Endodermal cell (in vitro differentiated cells): Measurements from ENCODE around the gene ITGB1BP1. TPM values are rescaled to one million over a fixed set of nuclear protein-coding genes. Genes with fewer than 3 reads are reported as not detected.

Source experiments
- DNase-seq: peaks from one replicate; pipeline ENCODE4 v3.0.0-alpha.2; 2017
- H3K27ac ChIP-seq: 2 replicates; pipeline ENCODE4 v1.5.1; 2013; ENCODE audit warnings: mild to moderate bottlenecking, low read depth, low read length, moderate library complexity
- H3K27me3 ChIP-seq: 2 replicates; pipeline ENCODE4 v1.6.1; 2013; ENCODE audit warnings: mild to moderate bottlenecking, low read length, moderate library complexity; ENCODE audit not compliant: insufficient read depth, control insufficient read depth, poor library complexity, severe bottlenecking
- H3K36me3 ChIP-seq: 2 replicates; pipeline ENCODE4 v1.7.0; 2013; ENCODE audit warnings: mild to moderate bottlenecking, low read length, moderate library complexity; ENCODE audit not compliant: control insufficient read depth, insufficient read depth
- H3K4me1 ChIP-seq: one replicate; pipeline ENCODE4 v1.7.0; 2013; ENCODE audit warnings: low read length; ENCODE audit not compliant: control insufficient read depth, insufficient read depth
- H3K4me3 ChIP-seq: 2 replicates; pipeline ENCODE4 v1.5.1; 2013; ENCODE audit warnings: mild to moderate bottlenecking, low read length, moderate library complexity
- H3K9ac ChIP-seq: 2 replicates; pipeline ENCODE4 v1.6.1; 2013; ENCODE audit warnings: mild to moderate bottlenecking, low read length, moderate library complexity; ENCODE audit not compliant: poor library complexity, severe bottlenecking; ENCODE audit errors: extremely low read depth
- H3K9me3 ChIP-seq: 2 replicates; pipeline ENCODE4 v1.6.1; 2013; ENCODE audit warnings: mild to moderate bottlenecking, low read length, moderate library complexity; ENCODE audit not compliant: control insufficient read depth
- H3K27ac Mint-ChIP-seq: 2 replicates; pipeline ENCODE4 v1.8.0; 2020; ENCODE audit warnings: mixed read lengths
- H3K27me3 Mint-ChIP-seq: 2 replicates; pipeline ENCODE4 v1.8.0; 2021; ENCODE audit warnings: mild to moderate bottlenecking, mixed read lengths; ENCODE audit not compliant: insufficient read depth
- H3K36me3 Mint-ChIP-seq: 2 replicates; pipeline ENCODE4 v1.8.0; 2020; ENCODE audit warnings: low read depth, mixed read lengths
- H3K4me1 Mint-ChIP-seq: 2 replicates; pipeline ENCODE4 v1.8.0; 2020; ENCODE audit warnings: mixed read lengths
- H3K4me3 Mint-ChIP-seq: 2 replicates; pipeline ENCODE4 v1.8.0; 2020; ENCODE audit warnings: mild to moderate bottlenecking, moderate library complexity, mixed read lengths
- H3K9me3 Mint-ChIP-seq: 2 replicates; pipeline ENCODE4 v1.8.0; 2020; ENCODE audit warnings: mild to moderate bottlenecking, mixed read lengths
- WGBS, 2 experiments: methylation state at CpG; one replicate each; pipeline versions ENCODE4 v1.1.5 to v1.1.7; 2013; ENCODE audit warnings: missing lambda C conversion rate in 2 of 2, mixed read lengths in 1 of 2; ENCODE audit not compliant: insufficient coverage in 1 of 2, insufficient read length in 1 of 2; 5-methylcytosine and 5-hydroxymethylcytosine counted together
- total RNA-seq, 2 donors: library from RNA; stranded (reverse); fragmentation: NEBNext Ultra II Directional in 1 of 2; extraction: Animal tissue kit (Norgen Biotek cat#: 25700) in 1 of 2; gene quantifications; 2 replicates in 1 of 2; 3 replicates in 1 of 2; pipeline ENCODE4 v1.2.1, GENCODE V29; 2021
- TF ChIP-seq, protein P1 (sequence below): fragments of 200-600 bp; sonication (generic); conservative IDR thresholded peaks from 2 replicates; pipeline ENCODE4 v1.5.0; 2021; ENCODE audit warnings: antibody characterized with exemption, mild to moderate bottlenecking

ITGB1BP1 gene
- total RNA-seq, 2 donors from 2014 or later: 34.9 to 58.9 TPM

DNA sequence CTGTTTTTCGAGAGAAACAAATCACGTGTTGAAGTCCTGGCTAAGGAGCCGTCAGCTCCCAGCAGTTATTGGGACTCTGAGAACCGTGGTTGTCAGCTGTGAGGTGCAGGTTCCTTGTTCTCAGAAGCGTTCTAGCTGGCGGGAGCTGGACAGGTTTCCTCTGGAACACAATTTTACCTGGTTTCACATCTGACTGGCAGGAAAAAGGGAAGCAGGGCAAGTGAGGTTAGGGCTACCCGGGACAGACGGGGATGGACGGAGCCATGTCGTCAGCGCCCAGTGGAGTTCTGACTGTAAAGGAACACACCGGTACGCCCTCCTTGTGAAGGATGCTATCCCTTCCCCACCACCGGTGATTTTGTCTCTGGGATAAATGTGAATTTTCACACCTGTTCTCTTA is 26.1 kb downstream of the ITGB1BP1 start:
- peak; percentile 32 for DNase-seq
- H3K36me3 ChIP-seq: no peaks in the 10 kb centered on the region
- TF ChIP-seq, protein P1, sequence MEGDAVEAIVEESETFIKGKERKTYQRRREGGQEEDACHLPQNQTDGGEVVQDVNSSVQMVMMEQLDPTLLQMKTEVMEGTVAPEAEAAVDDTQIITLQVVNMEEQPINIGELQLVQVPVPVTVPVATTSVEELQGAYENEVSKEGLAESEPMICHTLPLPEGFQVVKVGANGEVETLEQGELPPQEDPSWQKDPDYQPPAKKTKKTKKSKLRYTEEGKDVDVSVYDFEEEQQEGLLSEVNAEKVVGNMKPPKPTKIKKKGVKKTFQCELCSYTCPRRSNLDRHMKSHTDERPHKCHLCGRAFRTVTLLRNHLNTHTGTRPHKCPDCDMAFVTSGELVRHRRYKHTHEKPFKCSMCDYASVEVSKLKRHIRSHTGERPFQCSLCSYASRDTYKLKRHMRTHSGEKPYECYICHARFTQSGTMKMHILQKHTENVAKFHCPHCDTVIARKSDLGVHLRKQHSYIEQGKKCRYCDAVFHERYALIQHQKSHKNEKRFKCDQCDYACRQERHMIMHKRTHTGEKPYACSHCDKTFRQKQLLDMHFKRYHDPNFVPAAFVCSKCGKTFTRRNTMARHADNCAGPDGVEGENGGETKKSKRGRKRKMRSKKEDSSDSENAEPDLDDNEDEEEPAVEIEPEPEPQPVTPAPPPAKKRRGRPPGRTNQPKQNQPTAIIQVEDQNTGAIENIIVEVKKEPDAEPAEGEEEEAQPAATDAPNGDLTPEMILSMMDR: no peak
- no peaks in the 10 kb centered on the region for H3K9me3 ChIP-seq
- Mint-ChIP-seq H3K27me3 (no peaks in the 10 kb centered on the region), H3K4me3 (no peak overlapping the region), H3K9me3 (no peaks in the 10 kb centered on the region), H3K27ac (no peak overlapping the region), H3K4me1 (peaks cover 13% of the 10 kb centered on the region), H3K36me3 (no peaks in the 10 kb centered on the region)
- 95% methylated on average over 13 to 14 of the region's 14 CpGs for WGBS, 2 experiments
- peaks cover 5% of the 10 kb centered on the region for H3K4me1 ChIP-seq
- no peak overlapping the region for H3K9ac ChIP-seq
- no peaks in the 10 kb centered on the region for H3K27me3 ChIP-seq
- no peak overlapping the region for H3K4me3 ChIP-seq
- no peak overlapping the region for H3K27ac ChIP-seq

DNA sequence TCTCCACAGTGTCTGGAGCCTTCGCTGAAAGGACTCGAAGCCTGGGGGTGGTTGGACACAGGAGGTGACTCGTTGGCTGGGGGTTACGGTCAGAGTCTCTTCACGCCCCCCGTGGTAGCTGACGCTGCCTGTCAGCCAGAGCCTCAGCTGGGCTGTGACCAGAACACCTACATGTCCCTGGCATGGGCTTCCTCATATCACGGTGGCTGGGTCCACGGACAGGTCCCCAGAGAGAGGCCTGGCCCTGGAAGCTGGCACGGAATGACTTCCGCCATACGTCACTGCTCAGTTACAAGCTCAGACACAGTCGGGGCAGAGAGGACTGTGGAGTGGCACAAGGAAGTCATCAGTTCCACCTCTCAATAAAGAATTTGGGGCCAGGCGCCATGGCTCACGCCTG is 28.5 kb downstream of the ITGB1BP1 start:
- TF ChIP-seq, protein P1: no peak
- H3K27me3 Mint-ChIP-seq: no peaks in the 10 kb centered on the region
- no peaks in the 10 kb centered on the region for H3K9me3 ChIP-seq
- no peaks in the 10 kb centered on the region for H3K36me3 ChIP-seq
- H3K27ac Mint-ChIP-seq: no peak overlapping the region
- DNase-seq: peak; percentile 37
- no peak overlapping the region for H3K4me3 Mint-ChIP-seq
- H3K9me3 Mint-ChIP-seq: no peaks in the 10 kb centered on the region
- 94 to 95% methylated on average over 13 to 15 of the region's 15 CpGs for WGBS, 2 experiments
- no peak overlapping the region for H3K27ac ChIP-seq
- H3K4me1 Mint-ChIP-seq: peaks cover 13% of the 10 kb centered on the region
- H3K27me3 ChIP-seq: no peaks in the 10 kb centered on the region
- H3K4me1 ChIP-seq: peaks cover 5% of the 10 kb centered on the region
- H3K36me3 Mint-ChIP-seq: peaks cover 3% of the 10 kb centered on the region
- H3K4me3 ChIP-seq: no peak overlapping the region
- no peak overlapping the region for H3K9ac ChIP-seq

DNA sequence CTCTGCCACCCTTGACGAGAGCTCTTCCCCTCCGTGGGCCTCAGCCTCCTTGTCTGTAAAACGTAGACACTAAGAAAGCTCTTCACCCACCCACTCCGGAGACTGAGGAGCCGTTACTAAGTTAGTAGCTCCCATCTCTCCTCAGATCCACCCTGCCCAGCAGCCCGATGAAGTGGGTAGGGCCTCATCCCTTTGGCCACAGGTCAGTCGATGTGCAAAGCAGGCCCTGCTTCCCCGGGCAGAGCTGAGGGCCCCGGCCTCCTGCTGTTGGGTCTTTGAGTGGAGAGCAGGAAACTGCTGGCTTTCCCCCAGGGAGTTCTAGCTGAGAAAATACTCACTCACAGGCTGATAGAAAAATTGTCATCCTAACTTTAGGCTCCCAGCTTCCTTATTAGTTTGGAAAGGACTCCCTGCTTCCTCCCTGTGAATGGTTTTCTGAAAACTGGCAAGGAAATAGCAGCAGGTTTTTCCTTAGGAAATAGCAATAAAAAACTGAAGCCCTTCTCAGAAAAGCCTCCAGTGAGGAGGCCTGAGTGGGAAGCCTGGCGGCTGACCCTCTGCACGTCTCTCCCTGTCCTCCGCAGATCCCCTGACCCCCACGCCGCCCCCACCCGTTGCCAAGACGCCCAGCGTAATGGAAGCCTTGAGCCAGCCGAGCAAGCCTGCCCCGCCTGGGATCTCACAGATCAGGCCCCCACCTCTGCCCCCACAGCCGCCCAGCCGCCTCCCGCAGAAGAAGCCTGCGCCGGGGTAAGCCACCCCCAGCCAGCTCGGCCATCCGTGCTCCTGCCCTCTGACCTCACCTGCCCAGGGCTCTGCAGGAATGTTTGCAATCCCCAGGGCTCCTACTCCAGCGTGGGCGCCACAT is 30.2 kb downstream of the ITGB1BP1 start:
- Histone ChIP-seq H3K27me3 (no peaks in the 10 kb centered on the region), H3K4me3 (no peak overlapping the region), H3K36me3 (peaks cover 4% of the 10 kb centered on the region), H3K9me3 (no peaks in the 10 kb centered on the region), H3K9ac (no peak overlapping the region), H3K27ac (peak overlapping the region; percentile 59), H3K4me1 (peaks cover 5% of the 10 kb centered on the region)
- peaks cover 17% of the 10 kb centered on the region for H3K4me1 Mint-ChIP-seq
- no peak overlapping the region for H3K4me3 Mint-ChIP-seq
- H3K27ac Mint-ChIP-seq: peak overlapping the region; percentile 72
- H3K36me3 Mint-ChIP-seq: peaks cover 3% of the 10 kb centered on the region
- TF ChIP-seq, protein P1: no peak
- peak; percentile 78 for DNase-seq
- no peaks in the 10 kb centered on the region for H3K9me3 Mint-ChIP-seq
- H3K27me3 Mint-ChIP-seq: no peaks in the 10 kb centered on the region
- 62 to 76% methylated on average over 9 to 28 of the region's 28 CpGs for WGBS, 2 experiments
